ENCODE data around the gene FBXO31.
A peak's percentile ranks its signal among the peaks of the same experiment; 100 is the strongest.
"Not testable (repeated sequence)": the region's sequence is repeated elsewhere in the genome, so short reads cannot be mapped to it uniquely, and the experiment has no call there.

FBXO31 gene

GRCh38 chr16:87411375-87412271 is 28.0 kb upstream of the FBXO31 start:
- no peak for DNase-seq

GRCh38 chr16:87410968-87411367 is 27.4 kb upstream of the FBXO31 start:
- DNase-seq: no peak

- no peak for DNase-seq
These were observed 27.0 kb upstream of the FBXO31 start for GRCh38 chr16:87410530-87410929.

GRCh38 chr16:87409781-87410180 is 26.2 kb upstream of the FBXO31 start:
- DNase-seq: no peak

GRCh38 chr16:87409153-87409552 is 25.6 kb upstream of the FBXO31 start:
- DNase-seq: no peak

- DNase-seq: peak; percentile 50
These were observed 24.0 kb upstream of the FBXO31 start for GRCh38 chr16:87407511-87408112.

GRCh38 chr16:87406495-87407088 is 23.0 kb upstream of the FBXO31 start:
- DNase-seq: no peak

GRCh38 chr16:87404764-87405625 is 21.4 kb upstream of the FBXO31 start:
- DNase-seq: no peak

- DNase-seq: no peak
These were observed 11.7 kb upstream of the FBXO31 start for GRCh38 chr16:87395181-87395842.

- no peak for DNase-seq
These were observed 10.1 kb upstream of the FBXO31 start for GRCh38 chr16:87393680-87394055.

- peak; percentile 34 for DNase-seq
These were observed 9.5 kb upstream of the FBXO31 start for GRCh38 chr16:87392821-87393679.

GRCh38 chr16:87391950-87392820 is 8.6 kb upstream of the FBXO31 start, which contains the start of gene MAP1LC3B:
Gene MAP1LC3B, plus strand, starts transcription at chr16:87392336. Its CDS starts 92 bp downstream, at chr16:87392428.
- DNase-seq: peak; percentile 94

GRCh38 chr16:87391324-87391949 is 7.9 kb upstream of the FBXO31 start:
- peak; percentile 41 for DNase-seq

GRCh38 chr16:87390641-87391323 is 7.2 kb upstream of the FBXO31 start:
- no peak for DNase-seq

- DNase-seq: not testable (repeated sequence)
These were observed 6.3 kb upstream of the FBXO31 start for GRCh38 chr16:87389914-87390313.

- no peak for DNase-seq
These were observed 5.7 kb upstream of the FBXO31 start for GRCh38 chr16:87389245-87389644.

- no peak for DNase-seq
These were observed 5.2 kb upstream of the FBXO31 start for GRCh38 chr16:87388818-87389134.

GRCh38 chr16:87387942-87388817 is 4.6 kb upstream of the FBXO31 start:
- DNase-seq: peak; percentile 98

All from hematopoietic multipotent progenitor cell treated with erythropoietin and hydrocortisone succinate and interleukin-3 and kit ligand, for 8 days (in vitro differentiated cells).